Coronary artery (tissue), 2 donors: ENCODE measurements around the gene FTSJ1.

Experiments
- DNase-seq: peaks from one replicate; pipeline ENCODE4 v3.0.0-alpha.2; 2017; ENCODE audit warnings: low spot score
- H3K27ac ChIP-seq, 2 donors: fragments of 200-600 bp; sonication (generic); one replicate each; pipeline ENCODE4 v1.5.1; 2016 to 2019
- H3K4me3 ChIP-seq: fragments of 200-600 bp; sonication (generic); 2 replicates; pipeline ENCODE4 v1.5.1; 2016; ENCODE audit warnings: mild to moderate bottlenecking, moderate library complexity
- CTCF ChIP-seq: fragments of 200-600 bp; sonication (generic); IDR thresholded peaks from one replicate; pipeline ENCODE4 v1.5.1; 2019; ENCODE audit warnings: antibody characterized with exemption

Gene FTSJ1

GRCh38 chrX:48458711-48459110 is 17.3 kb upstream of the FTSJ1 start:
- no peak overlapping the region for H3K27ac ChIP-seq
- TF ChIP-seq CTCF: no peak
- DNase-seq: no peak
- no peak overlapping the region for H3K4me3 ChIP-seq

GRCh38 chrX:48459483-48459882 is 16.5 kb upstream of the FTSJ1 start:
- Histone ChIP-seq H3K27ac (no peak overlapping the region), H3K4me3 (no peak overlapping the region)
- TF ChIP-seq CTCF: no peak
- no peak for DNase-seq

GRCh38 chrX:48460031-48460430 is 16.0 kb upstream of the FTSJ1 start:
- no peak for TF ChIP-seq CTCF
- DNase-seq: no peak
- Histone ChIP-seq H3K4me3 (no peak overlapping the region), H3K27ac (no peak overlapping the region)

GRCh38 chrX:48460606-48461005 is 15.4 kb upstream of the FTSJ1 start:
- Histone ChIP-seq H3K27ac (no peak overlapping the region), H3K4me3 (no peak overlapping the region)
- TF ChIP-seq CTCF: no peak
- no peak for DNase-seq

- Histone ChIP-seq H3K4me3 (no peak overlapping the region), H3K27ac (no peak overlapping the region)
- no peak for TF ChIP-seq CTCF
- no peak for DNase-seq
Observed at GRCh38 chrX:48461830-48462229, 14.2 kb upstream of the FTSJ1 start.

- Histone ChIP-seq H3K4me3 (no peak overlapping the region), H3K27ac (no peak overlapping the region)
- no peak for DNase-seq
- TF ChIP-seq CTCF: no peak
Observed at GRCh38 chrX:48465336-48465933, 10.6 kb upstream of the FTSJ1 start.

- H3K27ac ChIP-seq: no peak overlapping the region
- no peak for DNase-seq
- no peak for TF ChIP-seq CTCF
- H3K4me3 ChIP-seq: no peak overlapping the region
Observed at GRCh38 chrX:48466696-48467095, 9.3 kb upstream of the FTSJ1 start.
